SW480 (cell line): ENCODE results near the gene PPP5C.
"Not testable (repeated sequence)": the region's sequence is repeated elsewhere in the genome, so short reads cannot be mapped to it uniquely, and the experiment has no call there.

Experiments
- DNase-seq: peaks from one replicate; pipeline ENCODE4 v3.0.0-alpha.2; 2016; ENCODE audit warnings: low spot score

The PPP5C gene

DNA sequence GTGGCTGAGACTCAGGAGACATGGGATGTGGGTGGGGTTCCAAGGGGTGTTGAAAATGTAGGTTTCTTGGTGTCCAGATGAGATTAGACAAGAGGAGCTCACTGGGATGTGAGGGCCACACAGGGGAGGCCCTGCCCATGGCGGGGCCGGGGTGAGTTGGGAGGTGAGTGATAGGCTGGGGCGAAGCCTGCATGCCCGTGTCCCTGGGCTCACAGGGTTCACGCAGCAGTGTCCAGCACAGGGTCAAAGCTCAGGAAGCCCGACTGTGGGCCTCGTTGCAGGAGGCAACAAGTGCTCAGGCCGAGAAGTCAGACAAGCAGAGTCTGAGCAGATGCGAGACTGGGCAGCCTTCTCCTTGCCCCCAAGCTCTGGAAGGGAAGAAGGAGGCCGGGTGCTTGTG, 39.3 kb downstream of the PPP5C start:
- no peak for DNase-seq

DNA sequence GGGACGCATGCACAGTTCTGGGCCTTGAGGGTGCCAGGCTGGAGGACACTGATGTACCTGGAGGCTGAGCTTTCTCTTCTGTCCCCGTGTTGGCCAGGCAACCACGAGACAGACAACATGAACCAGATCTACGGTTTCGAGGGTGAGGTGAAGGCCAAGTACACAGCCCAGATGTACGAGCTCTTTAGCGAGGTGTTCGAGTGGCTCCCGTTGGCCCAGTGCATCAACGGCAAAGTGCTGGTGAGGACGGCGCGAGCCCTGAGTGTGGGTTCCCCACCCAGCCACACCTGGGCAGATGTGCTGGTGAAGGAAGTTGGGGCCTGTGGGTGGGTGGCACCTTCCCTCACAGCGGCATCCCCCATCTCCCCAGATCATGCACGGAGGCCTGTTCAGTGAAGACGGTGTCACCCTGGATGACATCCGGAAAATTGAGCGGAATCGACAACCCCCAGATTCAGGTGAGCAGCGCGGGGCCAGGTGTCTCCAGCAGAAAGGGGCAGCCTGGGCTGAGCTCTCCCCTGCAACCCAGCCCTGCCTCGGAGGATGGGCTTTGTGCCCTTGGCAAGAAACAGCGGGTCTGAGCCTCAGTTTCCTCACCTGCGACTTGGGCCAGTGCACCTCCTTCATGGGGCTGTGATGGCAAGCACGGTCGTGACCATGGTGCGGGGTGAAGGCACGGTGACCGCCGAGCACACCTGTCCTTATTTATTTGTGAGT, 40.3 kb downstream of the PPP5C start:
- no peak for DNase-seq

DNA sequence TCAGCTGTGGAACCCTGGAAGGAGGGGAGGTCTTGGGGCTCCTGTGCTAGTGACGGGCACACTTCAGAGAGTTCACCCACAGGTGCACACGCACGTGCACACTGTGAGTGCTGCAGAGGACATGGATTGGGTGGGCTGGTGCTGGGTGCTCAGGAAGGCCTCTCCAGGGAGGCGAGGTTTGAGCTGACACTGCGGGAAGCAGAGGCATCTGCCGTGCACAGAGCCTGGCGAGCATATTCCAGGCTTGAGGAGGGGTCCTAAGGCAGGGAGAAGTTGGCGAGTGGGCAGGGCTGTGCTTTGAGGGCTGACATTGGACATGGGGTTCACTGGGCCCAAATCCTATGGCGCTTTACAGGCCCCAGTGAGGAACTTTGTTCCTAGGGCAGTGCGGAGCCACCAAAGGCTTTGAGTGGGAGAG, 40.8 kb downstream of the PPP5C start:
- DNase-seq = no peak

DNA sequence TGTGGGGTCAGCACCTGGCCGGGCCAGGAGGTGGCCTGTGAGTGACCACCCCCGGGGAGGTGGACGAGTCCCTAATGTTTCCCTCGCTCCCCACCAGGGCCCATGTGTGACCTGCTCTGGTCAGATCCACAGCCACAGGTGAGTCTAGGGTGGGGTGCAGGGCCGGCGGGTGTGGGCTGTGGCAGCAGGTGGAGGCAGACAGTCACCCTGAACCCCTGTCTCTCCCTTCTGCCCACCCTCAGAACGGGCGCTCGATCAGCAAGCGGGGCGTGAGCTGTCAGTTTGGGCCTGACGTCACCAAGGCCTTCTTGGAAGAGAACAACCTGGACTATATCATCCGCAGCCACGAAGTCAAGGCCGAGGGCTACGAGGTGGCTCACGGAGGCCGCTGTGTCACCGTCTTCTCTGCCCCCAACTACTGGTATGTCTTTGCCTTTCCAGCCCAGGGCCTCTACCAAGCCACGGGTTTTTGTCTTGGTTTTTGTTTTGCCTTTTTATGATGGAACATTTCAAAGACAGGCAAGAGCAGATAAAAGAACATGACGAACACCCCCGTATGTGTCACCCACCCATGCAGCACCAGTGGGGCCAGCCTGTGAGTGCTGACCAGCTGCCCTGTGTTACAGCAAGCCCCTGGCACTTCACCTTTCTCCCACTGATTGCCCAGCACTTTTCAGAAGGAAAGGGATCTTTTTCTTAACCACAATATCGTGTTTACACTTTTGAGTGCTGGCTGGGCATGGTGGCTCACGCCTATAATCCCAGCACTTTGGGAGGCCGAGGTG, 41.6 kb downstream of the PPP5C start:
- DNase-seq = no peak

DNA sequence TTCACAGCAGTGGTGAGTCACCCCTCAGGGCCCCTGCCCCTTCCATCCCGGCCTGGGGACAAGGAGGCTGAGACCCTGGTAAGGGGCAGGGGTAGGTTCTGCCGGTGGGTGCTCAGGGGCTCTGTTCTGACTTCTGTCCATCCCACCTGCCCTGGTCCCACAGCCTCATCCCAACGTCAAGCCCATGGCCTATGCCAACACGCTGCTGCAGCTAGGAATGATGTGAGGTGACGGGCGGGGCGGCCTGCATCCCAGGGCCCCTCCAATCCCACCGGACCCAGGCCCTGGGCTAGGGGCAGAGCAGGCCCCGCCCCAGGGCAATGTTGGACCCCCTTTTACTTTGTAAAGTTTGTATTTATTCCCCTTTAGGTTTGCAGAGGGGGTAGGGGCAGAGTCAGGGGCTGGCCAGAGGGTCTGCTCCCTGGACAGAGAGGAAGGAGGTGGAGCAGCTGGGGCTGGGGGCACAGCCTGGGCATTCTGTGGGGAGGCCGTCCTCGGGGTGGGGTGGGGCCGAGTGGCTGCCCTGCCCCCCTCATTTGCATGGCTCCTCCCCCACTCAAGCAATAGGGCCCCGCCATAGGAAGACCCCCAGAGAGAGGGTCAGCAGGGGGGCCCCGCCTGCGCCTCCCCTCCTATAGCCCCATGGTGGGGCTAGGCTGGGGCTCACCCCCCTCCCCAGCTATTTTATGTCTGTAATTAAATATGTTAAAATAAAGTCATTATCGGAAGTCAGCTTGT, 43.4 kb downstream of the PPP5C start:
- DNase-seq = no peak

DNA sequence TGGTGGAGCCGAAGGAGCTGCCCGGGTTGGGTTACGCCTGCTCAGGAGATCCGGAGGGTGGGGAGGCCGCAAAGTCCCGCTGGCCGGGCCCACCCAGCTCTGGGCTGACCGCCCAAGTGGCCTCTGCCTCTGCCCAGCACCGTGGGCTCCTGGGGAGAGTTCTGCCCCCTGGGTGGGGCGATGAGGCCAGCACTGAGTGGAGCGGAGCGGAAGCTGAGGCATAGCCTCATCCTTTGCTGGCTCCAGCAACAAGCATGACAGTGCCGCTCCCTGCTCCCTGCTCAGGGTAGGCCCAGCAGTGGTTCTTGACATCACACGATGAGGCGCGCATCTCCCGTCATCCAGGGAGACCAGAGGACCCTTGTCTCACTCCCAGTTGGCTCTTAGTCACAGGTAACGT, 44.0 kb downstream of the PPP5C start:
- no peak for DNase-seq

DNA sequence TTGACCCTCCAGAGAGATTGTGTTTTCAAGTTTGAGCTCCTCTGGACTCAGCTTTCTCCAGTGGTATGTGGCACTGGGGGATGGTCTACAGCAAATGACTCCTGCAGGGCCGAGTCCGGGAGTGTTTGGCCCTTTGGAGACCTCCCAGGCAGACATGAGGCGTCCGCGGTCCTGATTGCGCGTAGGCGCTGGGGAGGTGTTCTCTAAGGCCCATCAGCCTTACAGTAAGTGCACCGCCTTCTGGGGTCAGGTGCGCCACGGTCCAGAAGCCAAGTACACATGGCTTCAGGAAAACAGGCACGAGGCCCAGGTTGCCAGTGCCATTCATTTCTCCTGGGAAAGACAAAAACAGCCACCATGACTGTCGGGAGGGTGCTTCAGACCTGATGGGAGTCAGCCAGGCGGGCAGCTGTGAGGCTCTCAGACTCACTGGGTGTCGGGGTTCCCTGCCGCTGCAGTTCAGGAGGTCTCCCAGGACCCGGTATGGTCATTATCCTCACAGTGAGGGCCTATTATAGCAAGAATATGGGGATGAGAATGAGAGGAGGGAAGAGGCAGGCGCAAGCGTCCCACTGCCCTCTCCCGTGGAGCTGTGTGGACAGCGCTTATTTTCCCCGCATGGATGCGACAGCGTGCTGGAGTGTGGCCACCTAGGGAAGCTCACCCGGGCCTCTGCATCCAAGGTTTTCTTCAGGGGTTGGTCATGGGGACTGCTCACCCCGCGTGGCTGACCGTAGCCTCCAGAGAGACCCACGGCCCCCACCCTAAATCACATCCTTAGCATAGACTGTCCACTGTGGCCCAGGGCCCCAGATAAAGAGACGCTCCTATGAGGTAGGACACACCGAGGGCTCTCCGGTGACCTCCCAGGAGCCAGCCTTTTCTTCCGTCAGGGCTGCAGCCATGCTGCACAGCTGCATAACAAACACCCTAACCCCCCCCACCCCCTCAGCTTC, 44.7 kb downstream of the PPP5C start:
- no peak for DNase-seq

DNA sequence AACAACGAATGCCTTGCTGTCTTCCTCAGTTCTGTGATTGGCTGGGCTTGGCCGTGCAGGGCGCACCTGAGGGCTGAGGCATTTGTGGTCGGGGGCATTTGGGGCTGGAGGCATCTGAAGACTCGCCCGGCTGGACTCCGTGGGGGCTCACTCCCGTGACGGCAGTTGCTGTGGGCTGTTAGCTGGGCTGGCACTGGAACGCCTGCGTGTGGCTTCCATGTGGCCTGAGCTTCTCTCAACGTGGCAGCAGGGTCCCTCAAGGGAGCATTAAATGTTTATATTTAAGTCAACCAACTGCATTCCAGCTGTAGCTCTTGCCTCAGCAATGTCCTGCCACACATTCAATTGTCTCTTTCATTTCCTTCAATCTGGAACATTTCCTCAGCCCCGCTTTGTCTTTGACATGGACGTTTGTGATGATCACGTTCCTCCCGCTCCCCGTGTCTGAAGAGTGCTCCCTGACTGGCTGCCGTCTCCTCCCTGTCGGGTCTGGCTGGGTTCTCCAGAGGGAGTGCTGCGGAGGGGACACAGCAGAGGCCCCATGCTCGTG, 45.4 kb downstream of the PPP5C start:
- DNase-seq = no peak

DNA sequence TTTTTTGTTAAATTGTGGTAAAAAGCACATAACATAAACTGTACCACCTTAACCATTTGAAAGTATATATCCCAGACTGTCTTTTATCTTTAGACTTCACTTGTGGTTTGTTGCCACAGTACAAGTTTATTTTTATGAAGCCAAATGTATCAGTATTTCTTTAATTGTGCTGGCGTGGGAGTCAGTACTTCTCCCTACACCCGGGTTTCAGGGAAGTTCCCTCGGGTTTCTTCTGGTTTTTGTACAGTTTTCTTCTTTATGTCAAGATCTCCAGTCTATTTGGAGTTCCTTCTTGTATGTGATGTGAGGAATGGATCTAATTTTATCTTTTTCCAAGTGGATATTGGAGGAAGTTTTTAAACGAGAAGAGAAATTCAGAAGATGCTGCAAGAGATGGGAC, 46.0 kb downstream of the PPP5C start:
- DNase-seq = no peak

DNA sequence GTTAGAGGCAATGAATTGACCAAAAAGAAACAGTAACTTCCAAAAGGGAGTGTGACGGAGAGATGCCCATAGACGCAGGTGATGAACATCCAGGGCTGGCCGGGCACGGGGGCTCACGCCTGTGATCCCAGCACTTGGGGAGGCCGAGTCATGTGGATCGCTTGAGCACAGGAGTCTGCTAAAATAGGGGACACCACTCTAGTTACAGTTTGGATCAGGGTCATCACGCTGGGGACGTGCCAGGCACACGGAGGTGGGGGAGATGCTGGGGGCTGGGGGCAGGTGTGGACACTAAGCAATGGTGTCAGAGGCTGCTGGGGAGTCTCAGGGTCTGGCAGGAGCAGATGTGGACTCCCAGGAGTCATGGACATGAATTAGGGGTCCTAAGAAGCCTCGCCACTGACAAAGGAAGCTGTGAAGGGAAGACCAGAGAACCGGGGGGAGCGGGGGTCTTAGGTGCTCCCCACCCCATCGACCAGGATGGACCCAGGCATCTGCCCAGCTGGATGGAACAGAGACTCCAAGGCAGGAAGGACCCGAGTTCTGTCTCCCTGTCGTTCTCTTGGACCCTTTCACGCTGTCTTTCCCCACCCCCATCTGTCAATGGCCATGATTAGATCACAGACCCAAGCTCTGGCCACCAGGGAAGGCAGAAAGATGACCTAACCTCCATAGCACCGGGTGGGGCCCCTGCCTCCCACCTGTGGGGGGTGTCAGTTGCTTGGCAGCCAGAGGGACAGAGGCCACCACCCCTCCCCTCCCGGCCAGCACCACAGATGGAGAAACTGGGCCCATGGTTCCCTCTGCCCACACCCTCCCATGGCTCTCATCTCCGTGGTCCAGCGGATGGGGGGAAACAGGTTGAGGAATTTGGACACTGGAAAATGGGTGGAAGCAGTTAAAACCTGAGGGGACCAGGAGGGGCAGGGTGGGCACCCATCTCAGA, 46.8 kb downstream of the PPP5C start:
- DNase-seq = no peak

DNA sequence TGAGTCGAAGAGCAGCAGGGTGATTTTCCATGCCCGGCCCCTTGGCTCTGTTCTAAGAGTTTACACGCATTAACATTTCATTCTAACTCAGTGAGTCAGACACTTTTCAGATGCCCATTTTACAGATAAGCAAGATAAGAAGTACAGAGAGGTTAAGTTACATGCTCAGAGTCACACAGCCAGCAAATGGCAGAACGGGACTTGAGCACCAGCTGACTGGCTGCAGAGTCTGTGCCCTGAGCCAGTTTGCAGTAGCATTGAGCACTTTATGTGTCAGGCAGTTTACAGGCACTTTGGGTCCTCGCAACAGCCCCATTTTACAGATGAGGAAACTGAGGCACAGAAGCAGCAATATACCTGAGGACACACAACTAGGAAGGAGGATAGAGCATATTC, 47.5 kb downstream of the PPP5C start:
- DNase-seq = no peak

DNA sequence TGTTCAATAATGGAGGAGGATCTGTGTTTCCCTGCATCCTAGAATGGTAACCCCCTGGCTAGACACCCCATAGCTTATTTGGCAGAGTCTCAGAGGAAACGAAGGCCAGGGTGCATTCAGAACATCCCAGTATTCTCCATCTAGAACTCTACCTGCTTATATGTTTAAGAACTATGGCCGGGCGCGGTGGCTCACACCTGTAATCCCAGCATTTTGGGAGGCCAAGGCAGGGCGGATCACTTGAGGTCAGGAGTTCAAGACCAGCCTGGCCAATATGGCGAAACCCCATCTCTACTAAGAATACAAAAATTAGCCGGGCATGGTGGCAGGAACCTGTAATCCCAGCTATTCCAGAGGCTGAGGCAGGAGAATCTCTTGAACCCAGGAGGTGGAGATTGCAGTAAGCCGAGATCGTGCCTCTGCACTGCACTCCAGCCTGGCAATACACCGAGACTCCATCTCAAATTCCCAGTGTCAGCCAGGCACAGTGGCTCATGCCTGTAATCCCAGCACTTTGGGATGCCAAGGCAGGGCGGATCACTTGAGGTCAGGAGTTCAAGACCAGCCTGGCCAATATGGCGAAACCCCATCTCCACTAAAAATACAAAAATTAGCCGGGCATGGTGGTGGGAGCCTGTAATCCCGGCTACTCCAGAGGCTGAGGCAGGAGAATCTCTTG, 51.1 kb downstream of the PPP5C start:
- not testable (repeated sequence) for DNase-seq

DNA sequence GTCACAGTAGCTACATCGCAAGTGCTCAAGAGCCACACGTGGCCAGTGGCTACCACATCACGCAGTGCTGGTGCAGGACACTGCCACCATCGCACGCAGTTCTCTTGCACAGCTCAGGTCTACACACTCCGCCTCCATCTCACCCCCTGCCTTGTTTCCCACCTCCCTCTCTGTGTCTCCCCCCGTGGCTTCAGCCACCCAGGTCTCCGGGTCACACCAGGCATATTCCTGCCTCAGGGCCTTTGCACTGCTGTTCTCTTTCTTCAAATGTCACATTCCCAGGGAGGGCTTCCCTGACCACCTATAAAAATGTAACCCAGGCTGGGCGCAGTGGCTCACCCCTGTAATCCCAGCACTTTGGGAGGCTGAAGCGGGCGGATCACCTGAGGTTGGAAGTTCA, 55.8 kb downstream of the PPP5C start:
- no peak for DNase-seq

DNA sequence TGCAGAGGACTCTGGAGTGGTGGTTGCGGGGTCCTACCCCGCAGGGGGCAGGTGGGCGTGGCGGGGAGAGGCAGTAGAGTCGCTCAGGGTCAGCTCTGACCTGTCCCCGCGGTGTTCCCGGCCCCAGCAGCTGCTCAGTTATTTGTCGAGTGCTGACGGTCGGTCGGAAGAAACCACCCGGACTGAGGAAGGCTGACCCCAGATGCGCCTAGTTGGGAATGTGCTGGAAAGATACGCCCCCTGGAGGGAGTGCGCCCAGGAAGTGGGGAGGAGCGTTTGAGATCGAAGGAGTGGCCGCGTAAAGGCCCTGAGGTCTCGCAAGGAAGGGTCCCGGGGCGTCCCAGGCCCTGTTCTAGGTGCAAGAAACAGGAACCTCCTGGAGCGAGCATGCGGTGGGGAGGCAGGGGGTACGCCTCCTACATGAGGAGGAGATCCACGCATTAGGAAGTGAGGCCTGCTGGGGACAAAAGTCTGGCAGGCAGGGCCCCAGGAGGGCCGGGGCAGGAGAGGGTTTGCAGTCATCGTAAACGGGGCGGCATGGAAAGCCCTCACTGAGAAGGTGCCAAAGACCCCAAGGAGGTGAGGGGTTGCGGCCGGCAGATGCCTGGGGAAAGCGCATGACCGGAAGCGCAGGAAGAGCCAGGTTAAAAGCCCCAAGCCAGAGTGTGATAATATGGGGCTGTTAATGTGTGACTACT, 57.3 kb downstream of the PPP5C start:
- no peak for DNase-seq

DNA sequence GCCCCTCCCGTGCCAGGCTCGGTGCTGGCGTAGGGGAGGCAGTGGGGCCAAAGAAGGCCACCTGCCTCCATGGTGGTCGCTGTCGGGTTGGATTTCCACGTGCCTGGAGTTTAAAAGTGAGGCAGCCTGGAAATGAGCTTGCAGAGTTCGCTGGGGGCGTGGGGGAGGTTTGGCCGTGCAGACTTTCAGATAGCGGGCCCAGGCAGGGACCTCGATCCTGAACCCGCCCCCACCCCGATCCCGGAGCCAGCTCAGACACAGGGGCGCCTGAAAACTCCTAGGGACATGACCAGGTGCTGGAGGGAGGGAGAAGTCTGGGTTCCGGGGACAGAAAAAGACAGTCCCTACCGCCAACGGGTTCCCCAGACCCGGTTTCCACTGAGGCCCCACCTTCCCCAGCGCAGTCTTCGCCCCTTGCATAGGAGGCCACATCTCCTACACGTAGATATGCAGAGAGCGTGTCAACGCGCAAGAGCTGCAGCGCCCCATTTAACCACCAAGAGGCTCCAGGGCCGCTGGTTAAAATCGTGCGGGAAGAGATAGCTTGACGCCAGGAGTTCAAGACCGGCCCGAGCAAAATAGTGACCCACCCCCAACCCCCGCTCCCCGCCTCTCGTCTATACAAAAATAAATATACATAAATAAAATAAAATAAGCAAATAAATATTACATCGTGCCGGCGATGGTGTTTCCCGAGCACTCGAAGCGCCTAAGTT, 58.0 kb downstream of the PPP5C start:
- no peak for DNase-seq

DNA sequence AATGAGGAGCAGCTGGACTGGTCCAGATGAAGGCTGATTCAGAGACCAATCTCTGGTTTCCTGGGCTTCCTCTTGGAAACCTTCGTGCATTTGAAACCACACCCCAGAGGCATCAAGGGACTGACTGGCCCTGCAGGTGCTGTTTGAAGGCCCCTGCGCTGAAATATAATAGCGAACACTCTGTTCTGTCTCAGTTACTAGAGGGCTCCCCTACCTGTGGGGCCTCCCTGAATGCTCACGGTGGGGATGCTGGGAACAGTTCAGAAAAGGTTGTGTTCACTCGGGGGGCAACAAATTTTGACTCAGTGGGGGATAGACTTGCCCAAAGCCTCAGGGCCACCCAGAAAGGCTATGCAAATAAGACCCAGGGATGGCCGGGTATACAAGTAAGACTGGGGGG, 60.1 kb downstream of the PPP5C start:
- no peak for DNase-seq

DNA sequence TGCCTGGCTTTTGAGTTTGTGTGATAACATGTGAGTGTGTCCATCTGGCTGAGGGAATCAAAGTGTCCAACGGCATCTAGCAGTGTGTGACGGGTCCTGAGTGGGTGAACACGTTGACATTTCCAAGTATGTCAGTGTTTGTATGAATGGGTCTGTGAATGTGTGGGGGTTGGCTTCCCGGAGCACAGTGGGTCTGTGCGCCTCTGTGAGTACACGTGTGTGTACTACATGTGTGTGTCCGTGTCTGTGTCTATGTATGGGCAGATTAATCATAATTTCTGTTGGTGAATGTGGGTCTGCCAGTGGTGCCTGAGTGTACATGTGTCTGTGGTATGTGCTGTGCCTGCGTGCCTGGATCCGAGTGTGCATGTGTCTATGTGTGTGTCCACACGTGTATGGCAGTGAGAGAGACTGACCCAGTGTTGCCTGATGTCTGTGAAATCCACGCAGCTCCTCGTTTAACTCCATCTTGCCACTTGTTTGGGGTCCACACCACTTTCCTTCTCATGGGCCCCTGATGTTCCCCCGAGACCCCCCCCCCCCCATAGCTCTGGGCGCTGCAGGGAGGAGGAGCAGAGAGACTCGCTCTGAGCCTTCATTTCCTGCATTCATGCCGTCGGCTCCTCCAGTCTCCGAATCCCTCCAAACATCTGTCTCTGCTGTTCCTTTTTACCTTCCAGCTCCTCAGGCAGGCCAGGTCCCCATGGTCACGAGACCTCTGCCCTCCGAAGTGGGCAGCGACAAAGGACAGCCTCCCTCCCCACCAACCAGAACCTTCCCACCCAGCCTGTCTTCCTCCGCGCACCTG, 61.2 kb downstream of the PPP5C start:
- no peak for DNase-seq

DNA sequence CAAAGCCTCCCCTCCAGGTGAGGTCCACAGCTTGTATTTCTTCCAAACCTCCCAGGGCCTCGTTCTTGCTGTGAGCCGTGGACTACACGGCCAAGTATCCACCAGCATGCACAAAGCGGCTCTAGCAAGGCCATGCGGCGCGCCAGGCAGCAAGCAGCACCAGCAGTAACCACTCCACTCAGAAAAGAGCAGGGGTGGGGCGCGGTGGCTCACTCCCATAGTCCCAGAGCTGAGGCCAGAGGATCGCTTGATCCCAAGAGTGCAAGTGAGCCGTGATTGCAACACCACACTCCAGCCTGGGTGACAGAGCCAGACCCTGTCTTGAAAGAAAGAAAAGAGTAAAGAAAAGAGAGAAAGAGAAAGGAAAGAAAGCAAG, 61.8 kb downstream of the PPP5C start:
- no peak for DNase-seq
